NB4 (cell line): ENCODE measurements around the gene IGSF1.

Experiments
- DNase-seq: peaks from one replicate; pipeline ENCODE4 v3.0.0; 2010; ENCODE audit warnings: low read depth
- H3K4me3 ChIP-seq: one replicate; pipeline ENCODE4 v1.5.1; 2011; ENCODE audit warnings: mild to moderate bottlenecking, low read depth, low read length, moderate library complexity
- MYC ChIP-seq: IDR thresholded peaks from 2 replicates; pipeline ENCODE4 v1.6.1; 2011; ENCODE audit warnings: low read depth, low read length
- POLR2A ChIP-seq: IDR thresholded peaks from 2 replicates; pipeline ENCODE4 v1.6.1; 2011; ENCODE audit warnings: mild to moderate bottlenecking; ENCODE audit not compliant: insufficient read length; ENCODE audit errors: extremely low read depth
- TF ChIP-seq, protein P1 (sequence below): IDR thresholded peaks from 2 replicates; pipeline ENCODE4 v1.6.1; 2011; ENCODE audit warnings: low read depth, low read length
- TF ChIP-seq, protein P2 (sequence below): IDR thresholded peaks from one replicate; pipeline ENCODE4 v1.5.1; 2012; ENCODE audit warnings: low read depth, low read length

The IGSF1 gene

DNA sequence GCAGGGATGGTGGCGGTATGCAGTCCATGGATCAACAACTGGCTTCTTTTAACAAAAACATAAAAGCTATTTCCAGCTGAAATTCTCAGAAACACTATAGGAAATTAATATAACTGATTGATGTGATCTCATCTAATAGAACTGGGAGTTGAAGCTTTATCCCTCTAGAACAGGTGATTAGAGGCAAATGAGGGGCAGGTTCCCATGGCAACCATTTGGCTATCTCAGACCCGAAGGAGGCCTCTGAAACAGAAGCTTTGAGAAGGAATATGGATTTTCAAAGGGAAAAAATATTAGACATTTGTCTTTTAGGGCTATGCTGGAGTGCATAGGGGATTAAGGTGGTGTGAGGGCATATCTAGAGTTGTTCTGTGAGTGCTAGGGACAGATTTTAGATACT, 50.0 kb downstream of the IGSF1 start:
- TF ChIP-seq MYC: no peak
- TF ChIP-seq, protein P1, sequence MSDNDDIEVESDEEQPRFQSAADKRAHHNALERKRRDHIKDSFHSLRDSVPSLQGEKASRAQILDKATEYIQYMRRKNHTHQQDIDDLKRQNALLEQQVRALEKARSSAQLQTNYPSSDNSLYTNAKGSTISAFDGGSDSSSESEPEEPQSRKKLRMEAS: no peak
- TF ChIP-seq, protein P2, sequence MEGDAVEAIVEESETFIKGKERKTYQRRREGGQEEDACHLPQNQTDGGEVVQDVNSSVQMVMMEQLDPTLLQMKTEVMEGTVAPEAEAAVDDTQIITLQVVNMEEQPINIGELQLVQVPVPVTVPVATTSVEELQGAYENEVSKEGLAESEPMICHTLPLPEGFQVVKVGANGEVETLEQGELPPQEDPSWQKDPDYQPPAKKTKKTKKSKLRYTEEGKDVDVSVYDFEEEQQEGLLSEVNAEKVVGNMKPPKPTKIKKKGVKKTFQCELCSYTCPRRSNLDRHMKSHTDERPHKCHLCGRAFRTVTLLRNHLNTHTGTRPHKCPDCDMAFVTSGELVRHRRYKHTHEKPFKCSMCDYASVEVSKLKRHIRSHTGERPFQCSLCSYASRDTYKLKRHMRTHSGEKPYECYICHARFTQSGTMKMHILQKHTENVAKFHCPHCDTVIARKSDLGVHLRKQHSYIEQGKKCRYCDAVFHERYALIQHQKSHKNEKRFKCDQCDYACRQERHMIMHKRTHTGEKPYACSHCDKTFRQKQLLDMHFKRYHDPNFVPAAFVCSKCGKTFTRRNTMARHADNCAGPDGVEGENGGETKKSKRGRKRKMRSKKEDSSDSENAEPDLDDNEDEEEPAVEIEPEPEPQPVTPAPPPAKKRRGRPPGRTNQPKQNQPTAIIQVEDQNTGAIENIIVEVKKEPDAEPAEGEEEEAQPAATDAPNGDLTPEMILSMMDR: no peak
- no peak for TF ChIP-seq POLR2A

DNA sequence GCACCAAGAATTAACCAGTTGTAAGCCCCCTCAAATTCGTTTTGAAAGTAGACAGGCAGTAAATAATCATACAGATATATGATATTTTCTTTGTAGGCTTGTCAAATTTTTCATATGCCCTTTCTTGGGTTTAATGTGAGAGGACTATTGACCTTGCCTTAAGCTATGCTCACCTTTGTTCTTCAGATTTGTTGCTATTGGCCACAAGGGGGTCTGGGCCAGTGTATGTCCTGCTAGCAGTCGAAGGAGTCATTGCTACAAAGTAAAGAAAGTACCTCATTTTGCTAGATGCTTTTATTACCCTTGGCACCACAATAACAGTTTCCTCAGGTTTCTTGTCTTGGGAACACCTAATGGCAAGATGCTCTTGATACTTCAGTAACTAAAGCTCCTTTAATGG, 51.7 kb downstream of the IGSF1 start:
- DNase-seq: no peak
- no peak overlapping the region for H3K4me3 ChIP-seq
- TF ChIP-seq, protein P2: no peak
- no peak for TF ChIP-seq MYC
- TF ChIP-seq, protein P1: no peak
- TF ChIP-seq POLR2A: no peak

More for the DNA sequence above, 50.0 kb downstream of the IGSF1 start:
- no peak for DNase-seq
- H3K4me3 ChIP-seq: no peak overlapping the region

DNA sequence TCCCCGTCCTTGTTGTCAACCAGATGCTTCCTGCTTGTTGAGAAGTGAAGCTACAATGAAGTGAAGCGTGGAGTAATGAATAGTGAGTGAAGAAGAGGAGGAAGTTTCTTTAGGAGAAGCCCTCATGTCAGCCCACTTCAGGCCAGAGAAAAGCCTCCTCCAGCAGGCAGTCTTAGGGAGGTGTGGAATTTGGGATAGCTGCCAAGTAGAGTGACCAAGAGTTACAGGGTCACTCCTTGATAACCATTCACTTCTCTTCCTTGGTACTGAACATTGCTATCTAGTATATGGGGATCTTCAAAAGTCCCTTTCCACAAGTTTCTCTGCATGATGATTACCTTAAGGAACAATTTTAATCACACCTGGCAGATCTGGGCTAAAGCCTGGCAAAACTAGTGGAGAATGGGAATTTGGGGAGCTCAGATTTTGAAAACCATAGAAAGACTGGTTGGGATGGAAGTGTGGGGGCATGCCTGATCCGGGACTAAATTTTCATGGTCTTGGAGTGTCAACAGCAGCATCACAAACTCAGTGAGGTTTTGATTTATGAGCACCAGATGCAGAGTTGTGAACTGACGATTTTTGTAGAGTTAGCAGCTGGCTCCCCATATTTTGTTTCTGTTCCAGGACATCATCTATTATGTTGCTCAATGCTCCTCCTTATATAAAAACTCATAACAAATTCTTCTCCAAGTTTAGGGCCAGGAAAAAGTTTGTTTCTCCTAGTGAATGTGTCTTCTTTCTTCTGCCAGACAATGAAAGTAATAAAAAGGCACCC, 53.1 kb downstream of the IGSF1 start:
- no peak overlapping the region for H3K4me3 ChIP-seq
- no peak for TF ChIP-seq POLR2A
- no peak for TF ChIP-seq MYC
- TF ChIP-seq, protein P1: no peak
- TF ChIP-seq, protein P2: no peak
- no peak for DNase-seq

DNA sequence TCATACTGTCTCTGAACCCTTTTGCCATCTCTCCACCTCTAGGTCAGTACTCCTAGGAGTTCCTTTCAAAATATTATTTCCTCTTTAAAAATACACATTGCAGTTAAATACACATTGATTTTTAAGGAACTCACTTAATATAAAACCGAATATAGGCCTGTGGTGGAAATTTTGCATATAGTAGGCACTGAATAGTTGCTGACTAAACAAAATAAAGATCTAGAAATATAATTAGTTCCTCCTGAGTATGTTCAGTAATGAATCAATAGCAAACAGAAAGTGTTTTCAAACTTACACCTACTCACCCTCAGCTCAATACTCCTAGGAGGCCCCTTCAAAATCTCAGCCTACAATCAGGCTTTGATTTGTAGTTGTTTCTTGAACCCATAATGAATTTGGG, 61.5 kb downstream of the IGSF1 start:
- TF ChIP-seq MYC (no peak), POLR2A (no peak)
- TF ChIP-seq, protein P2: no peak
- TF ChIP-seq, protein P1: no peak
- H3K4me3 ChIP-seq: no peak overlapping the region
- no peak for DNase-seq

DNA sequence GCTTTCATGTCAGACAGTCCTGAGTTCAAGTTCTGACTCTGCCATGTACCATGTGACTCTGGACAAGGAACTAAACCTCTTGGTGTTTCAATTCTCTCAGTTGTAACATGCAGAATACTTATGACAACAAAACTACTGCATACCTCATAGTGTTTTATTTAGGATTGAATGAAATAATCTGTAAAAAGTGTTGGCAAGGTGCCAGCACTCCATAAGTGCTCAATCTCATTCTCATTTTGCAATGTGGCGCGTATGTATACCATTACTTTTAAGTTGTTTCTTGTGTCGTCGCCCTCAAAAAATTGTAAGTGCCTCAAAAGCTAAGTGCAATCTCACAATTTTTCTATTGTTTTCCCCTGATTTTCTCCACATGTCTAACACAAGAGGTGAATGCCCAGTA, 62.5 kb downstream of the IGSF1 start:
- TF ChIP-seq POLR2A: no peak
- H3K4me3 ChIP-seq: no peak overlapping the region
- DNase-seq: no peak

DNA sequence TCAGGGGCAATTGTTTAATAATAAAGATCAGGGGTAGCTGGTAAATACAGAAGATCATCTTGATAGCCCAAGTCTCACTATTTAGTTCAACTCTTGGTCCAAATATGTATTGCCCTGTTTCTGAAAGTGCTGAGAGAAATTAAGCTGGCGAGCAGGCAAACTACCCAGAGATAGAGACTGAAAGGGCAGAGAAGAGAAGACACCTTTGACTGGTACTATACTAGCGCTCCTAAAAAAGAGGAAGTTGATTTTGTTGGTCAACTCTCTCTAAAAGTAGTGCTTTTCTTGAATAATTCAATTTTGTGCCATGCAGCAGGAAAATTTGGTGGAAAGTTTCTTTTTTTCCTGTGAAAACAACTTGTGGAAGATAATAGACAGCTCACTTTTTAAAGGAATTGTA, 64.0 kb downstream of the IGSF1 start:
- DNase-seq: no peak
- TF ChIP-seq, protein P1: no peak
- TF ChIP-seq MYC (no peak), POLR2A (no peak)
- no peak overlapping the region for H3K4me3 ChIP-seq
